Measurements from ENCODE around the gene TRIM40. TPM values are rescaled to one million over a fixed set of nuclear protein-coding genes. Genes with fewer than 3 reads are reported as not detected.

The TRIM40 gene
- total and polyA plus RNA-seq, 4 donors, result 0.08 to 0.20 TPM; not detected in 2

DNA sequence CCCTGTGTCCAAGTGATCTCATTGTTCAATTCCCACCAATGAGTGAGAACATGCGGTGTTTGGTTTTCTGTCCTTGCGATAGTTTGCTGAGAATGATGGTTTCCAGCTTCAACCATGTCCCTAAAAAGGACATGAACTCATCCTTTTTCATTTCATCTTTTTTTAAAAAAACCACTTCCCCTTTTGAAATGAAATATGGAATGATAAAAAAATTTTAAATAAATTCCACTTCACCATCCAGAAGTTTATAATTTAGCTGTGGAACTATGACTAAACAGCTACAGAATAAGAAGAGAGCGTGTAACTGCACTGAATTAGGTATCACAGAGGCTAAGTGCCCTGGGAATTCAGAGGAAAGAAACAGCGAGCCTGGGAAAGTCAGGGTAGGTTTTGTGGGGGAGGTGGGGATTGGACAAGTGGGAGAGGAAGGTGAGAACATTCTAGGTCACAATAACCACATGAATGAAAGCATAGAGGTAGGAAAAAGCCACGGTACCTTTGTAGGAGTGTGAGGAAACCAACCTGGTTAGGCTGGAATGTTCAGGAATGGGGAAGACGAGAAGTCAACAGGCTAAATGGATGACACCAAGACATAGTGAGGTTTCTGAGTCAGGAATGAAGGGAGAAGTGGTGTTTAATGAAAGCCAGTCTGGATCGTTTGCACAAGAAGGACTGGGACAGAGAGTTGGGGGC, 14.1 kb downstream of the TRIM40 start:
- no peak overlapping the region for H3K4me3 ChIP-seq
- 67 to 72% methylated on average over 7 of the region's 7 CpGs for WGBS, 2 donors
- no peaks in the 10 kb centered on the region for H3K4me1 ChIP-seq (ENCODE audit: control insufficient read depth in 5 of 5, insufficient read depth in 5 of 5, low read length in 5 of 5)
- no peak overlapping the region for H3K27ac ChIP-seq (ENCODE audit: low read depth in 1 of 2, low read length in 1 of 2)
- H3K27me3 ChIP-seq (ENCODE audit: control insufficient read depth in 3 of 3, insufficient read depth in 3 of 3, low read length in 2 of 3), result peaks cover 0 to 18% (median 2%) of the 10 kb centered on the region in 3 donors
- ATAC-seq (ENCODE audit: insufficient read depth, low FRiP score), result no peak
- H3K9ac ChIP-seq (ENCODE audit: insufficient read depth in 1 of 2, low read length in 2 of 2), result no peak overlapping the region
- TF ChIP-seq, protein P1, sequence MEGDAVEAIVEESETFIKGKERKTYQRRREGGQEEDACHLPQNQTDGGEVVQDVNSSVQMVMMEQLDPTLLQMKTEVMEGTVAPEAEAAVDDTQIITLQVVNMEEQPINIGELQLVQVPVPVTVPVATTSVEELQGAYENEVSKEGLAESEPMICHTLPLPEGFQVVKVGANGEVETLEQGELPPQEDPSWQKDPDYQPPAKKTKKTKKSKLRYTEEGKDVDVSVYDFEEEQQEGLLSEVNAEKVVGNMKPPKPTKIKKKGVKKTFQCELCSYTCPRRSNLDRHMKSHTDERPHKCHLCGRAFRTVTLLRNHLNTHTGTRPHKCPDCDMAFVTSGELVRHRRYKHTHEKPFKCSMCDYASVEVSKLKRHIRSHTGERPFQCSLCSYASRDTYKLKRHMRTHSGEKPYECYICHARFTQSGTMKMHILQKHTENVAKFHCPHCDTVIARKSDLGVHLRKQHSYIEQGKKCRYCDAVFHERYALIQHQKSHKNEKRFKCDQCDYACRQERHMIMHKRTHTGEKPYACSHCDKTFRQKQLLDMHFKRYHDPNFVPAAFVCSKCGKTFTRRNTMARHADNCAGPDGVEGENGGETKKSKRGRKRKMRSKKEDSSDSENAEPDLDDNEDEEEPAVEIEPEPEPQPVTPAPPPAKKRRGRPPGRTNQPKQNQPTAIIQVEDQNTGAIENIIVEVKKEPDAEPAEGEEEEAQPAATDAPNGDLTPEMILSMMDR (IDR thresholded peaks at IDR 0.05; ENCODE audit: control extremely low read depth, extremely low read depth), result no peak
- no peaks in the 10 kb centered on the region for H3K36me3 ChIP-seq (ENCODE audit: control insufficient read depth in 4 of 4, insufficient read depth in 4 of 4, low read length in 4 of 4)
- H3K9me3 ChIP-seq (ENCODE audit: control insufficient read depth in 4 of 4, insufficient read depth in 3 of 4, low read length in 3 of 4), result no peaks in the 10 kb centered on the region
- no peak for DNase-seq

DNA sequence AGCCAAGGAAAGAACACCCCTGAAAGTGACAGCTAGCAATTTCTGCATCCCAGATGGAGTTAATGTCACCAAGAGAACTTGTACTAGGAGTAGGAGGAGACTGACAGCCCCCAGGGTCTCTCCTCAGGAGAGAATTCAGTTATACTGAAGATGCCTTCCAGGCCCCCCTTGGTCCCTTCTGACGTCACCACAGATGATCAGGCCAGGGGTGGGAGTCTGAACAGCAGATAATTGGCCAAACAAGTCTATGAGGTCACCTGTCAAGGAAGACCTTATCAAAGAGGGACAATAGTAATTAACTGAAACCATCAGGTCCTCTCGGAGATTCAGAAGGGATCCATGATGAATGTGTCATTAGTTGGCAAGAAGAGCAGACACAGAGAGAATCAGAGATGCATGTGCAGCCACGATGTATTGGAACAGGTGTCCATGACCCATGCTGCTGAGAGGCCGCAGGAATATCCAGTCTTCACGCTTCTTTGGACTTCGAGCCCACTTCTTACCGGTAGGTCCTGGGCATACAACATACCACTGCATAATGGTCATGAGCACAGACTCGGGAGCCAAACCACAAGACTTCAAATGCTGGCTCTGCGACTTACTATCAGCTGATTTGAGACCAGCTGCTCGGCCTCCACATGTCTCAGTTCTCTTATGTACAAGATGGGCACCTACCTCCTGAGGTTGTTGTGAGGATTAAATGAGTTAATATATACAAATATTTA, 14.9 kb downstream of the TRIM40 start:
- Histone ChIP-seq H3K9ac (ENCODE audit: insufficient read depth in 1 of 2, low read length in 2 of 2) (no peak overlapping the region), H3K9me3 (ENCODE audit: control insufficient read depth in 4 of 4, insufficient read depth in 3 of 4, low read length in 3 of 4) (no peaks in the 10 kb centered on the region), H3K4me1 (ENCODE audit: control insufficient read depth in 5 of 5, insufficient read depth in 5 of 5, low read length in 5 of 5) (no peaks in the 10 kb centered on the region), H3K36me3 (ENCODE audit: control insufficient read depth in 4 of 4, insufficient read depth in 4 of 4, low read length in 4 of 4) (no peaks in the 10 kb centered on the region), H3K27ac (ENCODE audit: low read depth in 1 of 2, low read length in 1 of 2) (no peak overlapping the region), H3K4me3 (no peak overlapping the region), H3K27me3 (ENCODE audit: control insufficient read depth in 3 of 3, insufficient read depth in 3 of 3, low read length in 2 of 3) (peaks cover 0 to 20% (median 2%) of the 10 kb centered on the region in 3 donors)
- no peak for ATAC-seq (ENCODE audit: insufficient read depth, low FRiP score)
- TF ChIP-seq, protein P1 (IDR thresholded peaks at IDR 0.05; ENCODE audit: control extremely low read depth, extremely low read depth), result no peak
- DNase-seq, result no peak
- WGBS, 2 donors, result 88 to 92% methylated on average over 10 of the region's 10 CpGs

DNA sequence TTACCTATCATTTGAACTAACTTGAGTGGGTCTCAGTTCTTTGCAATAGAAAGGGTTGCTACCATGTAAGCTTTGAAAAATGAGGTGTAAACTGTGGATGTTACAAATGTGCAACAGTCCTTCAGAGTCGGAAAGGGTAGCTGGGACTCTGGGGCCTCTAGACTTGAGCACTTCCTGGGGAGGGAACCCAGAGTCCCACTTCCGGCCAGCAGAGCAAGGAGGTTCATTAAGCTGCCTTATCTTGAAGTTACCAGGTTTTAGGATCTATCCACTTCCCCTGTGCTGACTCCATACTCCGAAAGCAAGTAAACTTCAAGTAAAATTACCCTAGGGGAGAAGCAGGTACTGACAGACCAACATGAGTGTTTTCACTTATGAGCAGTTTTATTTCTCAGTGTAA, 15.6 kb downstream of the TRIM40 start:
- WGBS, 2 donors, result 22 to 44% methylated on average over 3 of the region's 3 CpGs
- no peaks in the 10 kb centered on the region for H3K4me1 ChIP-seq (ENCODE audit: control insufficient read depth in 5 of 5, insufficient read depth in 5 of 5, low read length in 5 of 5)
- no peak overlapping the region for H3K27ac ChIP-seq (ENCODE audit: low read depth in 1 of 2, low read length in 1 of 2)
- H3K9ac ChIP-seq (ENCODE audit: insufficient read depth in 1 of 2, low read length in 2 of 2), result no peak overlapping the region
- no peaks in the 10 kb centered on the region for H3K9me3 ChIP-seq (ENCODE audit: control insufficient read depth in 4 of 4, insufficient read depth in 3 of 4, low read length in 3 of 4)
- H3K36me3 ChIP-seq (ENCODE audit: control insufficient read depth in 4 of 4, insufficient read depth in 4 of 4, low read length in 4 of 4), result no peaks in the 10 kb centered on the region
- ATAC-seq (ENCODE audit: insufficient read depth, low FRiP score) (no peak), DNase-seq (no peak)
- TF ChIP-seq, protein P1 (IDR thresholded peaks at IDR 0.05; ENCODE audit: control extremely low read depth, extremely low read depth), result no peak
- peaks cover 0 to 25% (median 2%) of the 10 kb centered on the region in 3 donors for H3K27me3 ChIP-seq (ENCODE audit: control insufficient read depth in 3 of 3, insufficient read depth in 3 of 3, low read length in 2 of 3)
- no peak overlapping the region for H3K4me3 ChIP-seq
